Ovary (tissue), 9 donors: ENCODE results near the gene C20orf202. TPM values are rescaled to one million over a fixed set of nuclear protein-coding genes. Genes with fewer than 3 reads are reported as not detected.

Source experiments
- DNase-seq, 5 donors: peaks; one replicate each; pipeline ENCODE4 v3.0.0-alpha.2; 2019 to 2020
- H3K27ac ChIP-seq, 2 donors: fragments of 200-600 bp; one replicate each; pipeline versions ENCODE4 v1.5.1 to v1.8.0; 2019 to 2022
- H3K27me3 ChIP-seq: fragments of 200-600 bp; one replicate; pipeline ENCODE4 v1.8.0; 2022
- H3K36me3 ChIP-seq: fragments of 200-600 bp; sonication (generic); one replicate; pipeline ENCODE4 v1.5.1; 2019
- H3K4me1 ChIP-seq: one replicate; pipeline ENCODE4 v1.8.1; 2013; ENCODE audit warnings: mild to moderate bottlenecking, moderate library complexity; ENCODE audit not compliant: insufficient read depth
- H3K4me3 ChIP-seq: fragments of 200-600 bp; sonication (generic); one replicate; pipeline ENCODE4 v1.5.1; 2017
- H3K9me3 ChIP-seq, 2 donors: fragments of 200-600 bp in 1 of 2; sonication (generic) in 1 of 2; one replicate each; pipeline versions ENCODE4 v1.5.1 to v1.8.1; 2013 to 2019; ENCODE audit warnings: mild to moderate bottlenecking in 1 of 2, moderate library complexity in 1 of 2
- EP300 ChIP-seq: sonication (generic); formaldehyde crosslinking; IDR thresholded peaks from one replicate; pipeline ENCODE4 v1.6.1; 2017; ENCODE audit warnings: antibody characterized with exemption
- POLR2A ChIP-seq: fragments of 450-650 bp; IDR thresholded peaks from one replicate; pipeline ENCODE4 v1.6.1; 2017; ENCODE audit warnings: antibody characterized with exemption, mild to moderate bottlenecking, moderate library complexity
- WGBS, 3 donors: extraction: QIAGEN DNeasy Blood & Tissue Kit in 1 of 3; methylation state at CpG; one replicate each; pipeline versions ENCODE4 v1.1.5 to v1.1.7; 2013 to 2017; 5-methylcytosine and 5-hydroxymethylcytosine counted together
- intact Hi-C, 4 donors: fragments of 100-400 bp; cut with DNase I; formaldehyde crosslinking; loops; one replicate each; pipeline versions ENCODE4 v1.11.0 to v1.15.1; 2022 to 2023
- polyA plus RNA-seq, 2 donors: library from polyadenylated mRNA; stranded (reverse); fragments of 200-250 nt in 1 of 2; fragments of 350-450 nt in 1 of 2; fragmentation: Illumina TruSeq in 1 of 2; extraction: RNeasy Lipid Tissue Mini Kit (QIAGEN cat#74804) in 1 of 2; gene quantifications; one replicate each; pipeline ENCODE4 v1.2.3, GENCODE V29; 2013 to 2014
- total RNA-seq, 7 donors: library from RNA; depleted of rRNA in 2 of 7; stranded (reverse); fragments of >200 nt in 2 of 7; fragmentation: NEBNext Ultra II Directional in 3 of 7; extraction: Animal tissue kit (Norgen Biotek cat#: 25700) in 3 of 7; gene quantifications; one replicate each; pipeline versions ENCODE4 v1.1.0 to v1.2.4, GENCODE V29; 2016 to 2023
- TF ChIP-seq, protein P1 (sequence below), 3 donors: fragments of 450-650 bp in 2 of 3; fragments of 200-600 bp in 1 of 3; IDR thresholded peaks; one replicate each; pipeline versions ENCODE4 v1.5.1 to v1.8.0; 2016 to 2022; ENCODE audit warnings: antibody characterized with exemption in 3 of 3, mild to moderate bottlenecking in 1 of 3
- donor health status: DM: no; HTN: no; CAD: no; lungs with moderate emphysema.
- donor health status: DM: no; HTN: no; CAD: no.
- donor health status: Bipolar disorder and iron deficiency.
- donor health status: DM: yes; HTN: yes; CAD: no.
- donor health status: DM: no; HTN: no; CAD: no.
- donor health status: DM: yes; HTN: yes; CAD: no.

The C20orf202 gene
- total and polyA plus RNA-seq, 9 donors, result 0.18 to 0.58 (median 0.29) TPM; not detected in 1

DNA sequence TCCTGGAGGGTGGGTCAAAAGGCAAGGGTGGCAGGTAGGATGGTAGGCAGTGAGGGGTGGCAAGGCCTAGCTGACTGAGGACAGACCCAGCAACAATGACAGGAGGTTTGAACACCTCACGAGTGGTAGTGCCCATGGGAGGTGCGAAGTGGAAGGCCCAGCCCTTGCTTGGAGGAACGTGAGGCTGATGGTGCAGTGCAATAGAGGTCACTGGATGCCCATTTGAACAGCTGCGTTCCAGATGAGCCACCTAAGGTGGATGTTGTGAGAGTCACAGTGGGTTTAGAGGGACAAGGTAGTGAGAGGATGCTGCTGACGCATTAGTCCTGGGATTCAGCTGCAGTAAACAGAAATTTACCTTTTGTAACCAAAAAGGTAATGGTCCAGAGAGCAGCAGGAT is 34.0 kb upstream of the C20orf202 start:
- Histone ChIP-seq H3K27me3 (no peaks in the 10 kb centered on the region), H3K4me3 (no peak overlapping the region), H3K4me1 (no peaks in the 10 kb centered on the region), H3K27ac (no peak overlapping the region), H3K36me3 (no peaks in the 10 kb centered on the region), H3K9me3 (no peaks in the 10 kb centered on the region)
- no peak for TF ChIP-seq POLR2A
- TF ChIP-seq, protein P1, sequence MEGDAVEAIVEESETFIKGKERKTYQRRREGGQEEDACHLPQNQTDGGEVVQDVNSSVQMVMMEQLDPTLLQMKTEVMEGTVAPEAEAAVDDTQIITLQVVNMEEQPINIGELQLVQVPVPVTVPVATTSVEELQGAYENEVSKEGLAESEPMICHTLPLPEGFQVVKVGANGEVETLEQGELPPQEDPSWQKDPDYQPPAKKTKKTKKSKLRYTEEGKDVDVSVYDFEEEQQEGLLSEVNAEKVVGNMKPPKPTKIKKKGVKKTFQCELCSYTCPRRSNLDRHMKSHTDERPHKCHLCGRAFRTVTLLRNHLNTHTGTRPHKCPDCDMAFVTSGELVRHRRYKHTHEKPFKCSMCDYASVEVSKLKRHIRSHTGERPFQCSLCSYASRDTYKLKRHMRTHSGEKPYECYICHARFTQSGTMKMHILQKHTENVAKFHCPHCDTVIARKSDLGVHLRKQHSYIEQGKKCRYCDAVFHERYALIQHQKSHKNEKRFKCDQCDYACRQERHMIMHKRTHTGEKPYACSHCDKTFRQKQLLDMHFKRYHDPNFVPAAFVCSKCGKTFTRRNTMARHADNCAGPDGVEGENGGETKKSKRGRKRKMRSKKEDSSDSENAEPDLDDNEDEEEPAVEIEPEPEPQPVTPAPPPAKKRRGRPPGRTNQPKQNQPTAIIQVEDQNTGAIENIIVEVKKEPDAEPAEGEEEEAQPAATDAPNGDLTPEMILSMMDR (IDR thresholded peaks at IDR 0.05), result no peak
- TF ChIP-seq EP300, result no peak
- intact Hi-C loops, result no loop called here
- DNase-seq, result no peak
- 91 to 93% (median 93%) methylated on average over 5 of the region's 5 CpGs for WGBS, 3 donors

DNA sequence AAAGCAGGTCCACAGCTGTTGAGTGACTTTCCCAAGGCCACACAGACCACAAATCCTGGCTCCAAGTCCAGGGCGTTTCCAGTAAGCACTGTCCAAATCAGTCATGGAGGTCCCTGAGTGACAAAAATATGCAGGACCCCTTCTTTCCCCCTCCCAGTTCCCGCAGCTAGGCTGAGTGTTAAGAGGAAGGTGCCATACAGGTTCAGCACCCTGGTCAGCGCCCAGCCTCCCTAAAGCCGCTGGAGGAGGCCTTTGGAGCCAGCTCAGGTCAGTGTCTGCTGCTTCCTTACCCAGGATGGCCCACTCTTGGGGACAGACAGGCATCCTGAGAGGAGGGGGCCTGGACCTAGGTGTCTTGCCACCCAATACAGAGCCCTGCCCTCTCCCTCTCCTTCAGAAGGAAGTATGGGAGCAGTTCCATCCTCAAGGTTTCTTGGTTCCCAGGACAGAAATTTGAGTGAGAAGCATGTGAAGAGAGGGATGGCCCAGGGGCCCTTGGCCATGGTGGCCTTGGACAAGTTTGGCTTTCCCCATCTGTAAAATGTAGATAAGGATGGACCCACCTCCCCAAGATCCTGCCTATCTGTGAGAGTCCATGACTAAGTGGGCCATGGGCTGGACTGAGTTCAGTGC is 31.7 kb upstream of the C20orf202 start:
- no peaks in the 10 kb centered on the region for H3K4me1 ChIP-seq
- H3K27me3 ChIP-seq, result no peaks in the 10 kb centered on the region
- TF ChIP-seq POLR2A, result no peak
- TF ChIP-seq, protein P1 (IDR thresholded peaks at IDR 0.05), result no peak
- TF ChIP-seq EP300, result no peak
- no peaks in the 10 kb centered on the region for H3K36me3 ChIP-seq
- no peak overlapping the region for H3K27ac ChIP-seq
- no peaks in the 10 kb centered on the region for H3K9me3 ChIP-seq
- H3K4me3 ChIP-seq, result no peak overlapping the region
- peak in 2 of 5 donors; percentile 29 to 50 for DNase-seq
- intact Hi-C loops, result no loop called here
- WGBS, 3 donors, result 34 to 39% (median 39%) methylated on average over 4 of the region's 4 CpGs

DNA sequence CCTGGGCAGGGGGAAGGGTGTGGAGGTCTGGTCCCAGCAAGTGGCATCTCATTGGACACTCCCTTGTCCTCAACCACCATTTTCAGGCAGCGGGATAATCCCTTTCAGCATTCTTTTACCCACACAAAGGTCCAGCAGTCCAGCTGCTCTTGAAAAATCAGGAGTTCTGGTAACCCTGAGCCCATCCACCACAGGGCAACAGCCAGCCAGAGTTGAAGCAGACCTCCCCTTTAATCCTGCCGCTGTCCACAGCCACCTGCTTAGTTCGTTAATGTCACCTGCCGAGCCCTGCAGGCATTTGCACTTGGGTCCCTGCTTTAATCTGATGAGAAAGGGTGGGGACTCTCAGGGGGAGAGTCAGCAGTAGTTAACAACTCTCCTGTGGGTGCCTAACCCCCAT is 29.6 kb upstream of the C20orf202 start:
- no peak for TF ChIP-seq POLR2A
- no peak for TF ChIP-seq EP300
- TF ChIP-seq, protein P1 (IDR thresholded peaks at IDR 0.05), result no peak
- H3K27me3 ChIP-seq, result no peaks in the 10 kb centered on the region
- DNase-seq, result no peak
- intact Hi-C loops, result no loop called here
- H3K27ac ChIP-seq, result no peak overlapping the region
- no peak overlapping the region for H3K4me3 ChIP-seq
- 77 to 81% (median 80%) methylated on average over 4 of the region's 4 CpGs for WGBS, 3 donors
- no peaks in the 10 kb centered on the region for H3K4me1 ChIP-seq
- H3K36me3 ChIP-seq, result no peaks in the 10 kb centered on the region
- H3K9me3 ChIP-seq, result no peaks in the 10 kb centered on the region

DNA sequence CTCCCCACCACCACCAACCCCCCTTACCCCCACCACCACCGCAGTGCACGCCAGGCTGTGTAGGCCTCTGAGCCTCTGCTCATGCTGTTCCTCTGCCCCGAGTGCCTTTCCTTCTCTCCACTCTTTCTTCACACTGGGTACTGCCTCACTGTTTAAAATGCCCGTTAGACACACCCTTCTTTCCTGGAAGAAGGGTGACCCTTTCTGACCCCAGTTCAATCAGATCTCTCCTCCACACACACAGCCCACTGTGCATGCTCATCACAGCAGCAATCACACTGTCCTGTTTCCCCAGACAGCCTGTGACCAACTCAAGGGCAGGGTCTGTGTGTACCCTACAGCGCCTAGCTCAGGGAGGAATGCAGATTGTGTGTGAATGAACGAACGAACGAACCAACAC is 28.5 kb upstream of the C20orf202 start:
- TF ChIP-seq, protein P1 (IDR thresholded peaks at IDR 0.05), result no peak
- no peak for TF ChIP-seq POLR2A
- Histone ChIP-seq H3K27ac (no peak overlapping the region), H3K4me1 (no peaks in the 10 kb centered on the region), H3K4me3 (no peak overlapping the region), H3K36me3 (no peaks in the 10 kb centered on the region), H3K27me3 (no peaks in the 10 kb centered on the region), H3K9me3 (no peaks in the 10 kb centered on the region)
- 86 to 90% (median 87%) methylated on average over 8 of the region's 8 CpGs for WGBS, 3 donors
- intact Hi-C loops, result no loop called here
- DNase-seq, result no peak
